ENCODE results near the gene DNAJC8. TPM values are rescaled to one million over a fixed set of nuclear protein-coding genes. Genes with fewer than 3 reads are reported as not detected.

DNAJC8 gene
- polyA plus RNA-seq, 3 donors: 30.6 to 118 (median 113) TPM

- Histone ChIP-seq H4K20me1 (ENCODE audit: insufficient read depth, low read length) (peaks cover 34% of the 10 kb centered on the region), H3K79me2 (ENCODE audit: insufficient read depth, low read length) (peaks cover 4% of the 10 kb centered on the region), H3K4me1 (ENCODE audit: control insufficient read depth in 1 of 2, insufficient read depth in 2 of 2, low read length in 2 of 2) (no peaks in the 10 kb centered on the region), H3K27me3 (ENCODE audit: control insufficient read depth in 2 of 2, insufficient read depth in 2 of 2, low read length in 2 of 2) (no peaks in the 10 kb centered on the region), H3K4me3 (replicated peaks in 1 of 3; ENCODE audit: low read depth in 2 of 3, low read length in 3 of 3) (no peak overlapping the region), H3K4me2 (replicated peaks; ENCODE audit: extremely low read depth, low read length, poor library complexity, severe bottlenecking) (no peak overlapping the region), H2AFZ (ENCODE audit: insufficient read depth, low read depth, low read length, poor library complexity, severe bottlenecking) (no peak overlapping the region), H3K27ac (ENCODE audit: low read depth in 1 of 2, low read length in 2 of 2) (no peak overlapping the region), H3K9ac (ENCODE audit: insufficient read depth, low read length, poor library complexity, severe bottlenecking) (no peak overlapping the region), H3K36me3 (replicated peaks in 1 of 2; ENCODE audit: control insufficient read depth in 1 of 2, insufficient read depth in 2 of 2, low read length in 2 of 2) (peaks cover 18 to 37% of the 10 kb centered on the region in 2 donors), H3K9me3 (replicated peaks in 1 of 2; ENCODE audit: control insufficient read depth in 1 of 2, insufficient read depth in 1 of 2, low read length in 2 of 2) (no peaks in the 10 kb centered on the region)
- no peaks in the 10 kb centered on the region for H3K9me3 Mint-ChIP-seq
- TF ChIP-seq CTCF (IDR thresholded peaks at IDR 0.05): no peak
- intact Hi-C loops (cut with micrococcal nuclease): no loop called here
- H3K27me3 Mint-ChIP-seq (ENCODE audit: low read depth in 3 of 3): peaks cover 0 to 4% (median 1%) of the 10 kb centered on the region in 3 donors
- no peak overlapping the region for H3K27ac Mint-ChIP-seq
- DNase-seq: no peak
- peaks cover 8% of the 10 kb centered on the region for H3K4me1 Mint-ChIP-seq
- WGBS (ENCODE audit: insufficient coverage): no CpG with 5 or more reads among the region's 2 CpGs
- peaks cover 33 to 36% of the 10 kb centered on the region in 2 donors for H3K36me3 Mint-ChIP-seq
- H3K4me3 Mint-ChIP-seq: no peak overlapping the region
Measured at GRCh38 chr1:28269529-28269928, 36.7 kb upstream of the DNAJC8 start.

- Histone ChIP-seq H3K27ac (ENCODE audit: low read depth in 1 of 2, low read length in 2 of 2) (no peak overlapping the region), H3K4me2 (replicated peaks; ENCODE audit: extremely low read depth, low read length, poor library complexity, severe bottlenecking) (no peak overlapping the region), H4K20me1 (ENCODE audit: insufficient read depth, low read length) (peaks cover 45% of the 10 kb centered on the region), H3K4me1 (ENCODE audit: control insufficient read depth in 1 of 2, insufficient read depth in 2 of 2, low read length in 2 of 2) (no peaks in the 10 kb centered on the region), H3K4me3 (replicated peaks in 1 of 3; ENCODE audit: low read depth in 2 of 3, low read length in 3 of 3) (no peak overlapping the region), H3K27me3 (ENCODE audit: control insufficient read depth in 2 of 2, insufficient read depth in 2 of 2, low read length in 2 of 2) (no peaks in the 10 kb centered on the region), H3K36me3 (replicated peaks in 1 of 2; ENCODE audit: control insufficient read depth in 1 of 2, insufficient read depth in 2 of 2, low read length in 2 of 2) (peaks cover 7 to 18% of the 10 kb centered on the region in 2 donors), H3K9me3 (replicated peaks in 1 of 2; ENCODE audit: control insufficient read depth in 1 of 2, insufficient read depth in 1 of 2, low read length in 2 of 2) (no peaks in the 10 kb centered on the region), H3K9ac (ENCODE audit: insufficient read depth, low read length, poor library complexity, severe bottlenecking) (no peak overlapping the region), H3K79me2 (ENCODE audit: insufficient read depth, low read length) (peaks cover 9% of the 10 kb centered on the region), H2AFZ (ENCODE audit: insufficient read depth, low read depth, low read length, poor library complexity, severe bottlenecking) (no peak overlapping the region)
- no peak for TF ChIP-seq CTCF (IDR thresholded peaks at IDR 0.05)
- no peak overlapping the region for H3K4me3 Mint-ChIP-seq
- peaks cover 0 to 5% (median 2%) of the 10 kb centered on the region in 3 donors for H3K27me3 Mint-ChIP-seq (ENCODE audit: low read depth in 3 of 3)
- H3K27ac Mint-ChIP-seq: peak overlapping the region in 1 of 7 donors; percentile 13
- peaks cover 10% of the 10 kb centered on the region for H3K4me1 Mint-ChIP-seq
- no CpG with 5 or more reads among the region's 2 CpGs for whole genome bisulfite sequencing (ENCODE audit: insufficient coverage)
- intact Hi-C loops (cut with micrococcal nuclease): no loop called here
- no peaks in the 10 kb centered on the region for H3K9me3 Mint-ChIP-seq
- DNase-seq: no peak
- H3K36me3 Mint-ChIP-seq: peaks cover 17 to 19% of the 10 kb centered on the region in 2 donors
Measured at GRCh38 chr1:28267633-28268032, 34.8 kb upstream of the DNAJC8 start.
